HepG2 (cell line): ENCODE data around the gene TBC1D24. TPM values are rescaled to one million over a fixed set of nuclear protein-coding genes. Genes with fewer than 3 reads are reported as not detected.

Experiments
- ATAC-seq: fragments of 200-7000 bp; cut with Tn5 transposase; 3 replicates; pipeline ENCODE4 v1.9.1; 2020; ENCODE audit warnings: mild to moderate bottlenecking, moderate library complexity
- BruUV-seq: library from RNA; stranded (reverse); fragments of 400-500 nt; replicated peaks from 2 replicates; lab custom pipeline; 2021; lab: Mats Ljungman, UMichigan
- CTCF ChIA-PET: fragments of 300-600 bp; formaldehyde crosslinking; extraction: SDS; loops from one replicate; lab custom pipeline; 2021; ENCODE audit warnings: low total read pairs, inconsistent platforms, low intra/inter-chr PET ratio; lab: Yijun Ruan, JAX
- POLR2A ChIA-PET: fragments of 350-600 bp; sonication (Branson Sonifier 250); formaldehyde crosslinking; loops from one replicate; lab custom pipeline; 2020; ENCODE audit warnings: antibody characterized with exemption, inconsistent platforms; lab: Yijun Ruan, JAX
- DNase-seq: peaks from one replicate; pipeline ENCODE4 v3.0.0-alpha.2; 2015; ENCODE audit warnings: low spot score
- FAIRE-seq: peaks from 3 replicates; lab custom pipeline; 2011; peaks lifted over from hg19 to GRCh38; lab: Jason Lieb, UNC
- H2AFZ ChIP-seq: one replicate; pipeline ENCODE4 v1.6.1; 2011; ENCODE audit warnings: low read length, inconsistent platforms
- H3K27ac ChIP-seq: fragments of 300-600 bp; 3 replicates; pipeline ENCODE4 v1.8.0; 2011; ENCODE audit warnings: mixed run types, mild to moderate bottlenecking, mixed read lengths, low read length, inconsistent platforms; ENCODE audit not compliant: insufficient read depth; ENCODE audit errors: extremely low read length
- H3K27me3 ChIP-seq, 2 experiments: fragments of 200-600 bp in 1 of 2; 2 replicates in 1 of 2; 3 replicates in 1 of 2; pipeline versions ENCODE4 v1.6.0 to v1.8.0; 2011; ENCODE audit warnings: low read length in 2 of 2, mild to moderate bottlenecking in 2 of 2, moderate library complexity in 2 of 2, inconsistent platforms in 1 of 2; ENCODE audit not compliant: insufficient read depth in 2 of 2, control insufficient read depth in 1 of 2
- H3K36me3 ChIP-seq, 2 experiments: fragments of 200-600 bp in 1 of 2; replicated peaks in 1 of 2; 2 replicates in 1 of 2; 3 replicates in 1 of 2; pipeline versions ENCODE4 v1.5.1 to v1.8.0; 2011; ENCODE audit warnings: low read length in 2 of 2, inconsistent platforms in 1 of 2; ENCODE audit not compliant: insufficient read depth in 2 of 2, control insufficient read depth in 1 of 2
- H3K4me1 ChIP-seq: 2 replicates; pipeline ENCODE4 v1.5.1; 2012; ENCODE audit warnings: low read length, inconsistent platforms; ENCODE audit not compliant: insufficient read depth
- H3K4me2 ChIP-seq: 2 replicates; pipeline ENCODE4 v1.6.0; 2011; ENCODE audit warnings: low read depth, low read length, inconsistent platforms
- H3K4me3 ChIP-seq, 3 experiments: fragments of 200-600 bp in 1 of 3; sonication (generic), shearing (Covaris generic) in 1 of 3; replicated peaks in 1 of 3; 2 replicates each; pipeline ENCODE4 v1.5.1; 2011 to 2016; ENCODE audit warnings: low read length in 3 of 3, inconsistent platforms in 2 of 3, low read depth in 2 of 3, mild to moderate bottlenecking in 2 of 3, control low read depth in 1 of 3, mixed read lengths in 1 of 3; ENCODE audit not compliant: insufficient read depth in 1 of 3
- H3K79me2 ChIP-seq: one replicate; pipeline ENCODE4 v1.6.1; 2011; ENCODE audit warnings: low read length, inconsistent platforms; ENCODE audit not compliant: insufficient read depth
- H3K9ac ChIP-seq: 2 replicates; pipeline ENCODE4 v1.6.0; 2011; ENCODE audit warnings: mild to moderate bottlenecking, low read depth, low read length, inconsistent platforms; ENCODE audit not compliant: insufficient read depth
- H3K9me3 ChIP-seq: 2 replicates; pipeline ENCODE4 v1.5.1; 2012; ENCODE audit warnings: mild to moderate bottlenecking, low read length
- H4K20me1 ChIP-seq: 2 replicates; pipeline ENCODE4 v1.6.0; 2011; ENCODE audit warnings: inconsistent platforms, mild to moderate bottlenecking, low read length, moderate library complexity; ENCODE audit not compliant: insufficient read depth
- CAMTA2 ChIP-seq: sonication (generic); formaldehyde crosslinking; IDR thresholded peaks from 2 replicates; pipeline ENCODE4 v1.4.0; 2020; ENCODE audit warnings: mild to moderate bottlenecking, missing genetic modification reagents, borderline replicate concordance
- EZH2 ChIP-seq: conservative IDR thresholded peaks from 2 replicates; pipeline ENCODE4 v1.6.1; 2012; ENCODE audit warnings: mild to moderate bottlenecking, low read depth, low read length, moderate library complexity
- SP4 ChIP-seq: sonication (generic); formaldehyde crosslinking; IDR thresholded peaks from 2 replicates; pipeline ENCODE4 v1.8.1; 2023; ENCODE audit warnings: mild to moderate bottlenecking, missing genetic modification reagents
- ZBTB20 ChIP-seq: sonication (generic); formaldehyde crosslinking; IDR thresholded peaks from 2 replicates; pipeline ENCODE4 v1.8.1; 2023; ENCODE audit warnings: missing genetic modification reagents, low read depth, mild to moderate bottlenecking, borderline replicate concordance
- ZSCAN22 ChIP-seq: sonication (generic); formaldehyde crosslinking; IDR thresholded peaks from 2 replicates; pipeline ENCODE4 v1.4.0; 2020; ENCODE audit warnings: mild to moderate bottlenecking, missing genetic modification reagents
- WGBS: methylation state at CpG from one replicate; pipeline ENCODE4 v1.1.6; 2017; ENCODE audit warnings: low lambda C conversion rate; 5-methylcytosine and 5-hydroxymethylcytosine counted together
- in situ Hi-C: cut with HindIII; loops from 2 replicates; pipeline ENCODE4 v1.10.0; 2017; ENCODE audit warnings: low pct_unique_long_range_greater_than_20kb; ENCODE audit not compliant: extremely low pct_ligation_motif_present
- intact Hi-C: fragments of 100-400 bp; cut with micrococcal nuclease; formaldehyde crosslinking; loops from one replicate; pipeline ENCODE4 v1.10.0; 2022; ENCODE audit not compliant: unreplicated experiment
- polyA plus RNA-seq, 8 experiments: library from polyadenylated mRNA; depleted of rRNA in 3 of 8; stranded (reverse) in 7 of 8; unstranded in 1 of 8; fragments of >200 nt; fragmentation: Illumina TruSeq in 4 of 8; extraction: Trizol in 4 of 8; gene quantifications; 2 replicates each; pipeline versions ENCODE4 v1.2.1 to v1.2.3, GENCODE V29; 2011 to 2016; ENCODE audit warnings: low read depth in 4 of 8, missing spikeins in 1 of 8, mixed read lengths in 1 of 8; ENCODE audit not compliant: insufficient read depth in 1 of 8
- total RNA-seq, 5 experiments: library from RNA; depleted of rRNA; stranded (reverse); fragments of >200 nt; fragmentation: Illumina TruSeq; extraction: Trizol; gene quantifications; 2 replicates each; pipeline ENCODE4 v1.2.3, GENCODE V29; 2016; ENCODE audit warnings: low read depth in 1 of 5
- TF ChIP-seq, protein P1 (sequence below): sonication (generic); formaldehyde crosslinking; IDR thresholded peaks from 2 replicates; pipeline ENCODE4 v1.4.0; 2020; ENCODE audit warnings: missing genetic modification reagents
- TF ChIP-seq, protein P2 (sequence below): IDR thresholded peaks from 2 replicates; pipeline ENCODE4 v1.6.1; 2018; ENCODE audit warnings: missing genetic modification reagents

Gene TBC1D24
- total and polyA plus RNA-seq, 2 of the 13 experiments (the other 11 are each of a cell fraction or from before 2014, with no cell fraction given): 7.7 to 13.7 TPM

DNA sequence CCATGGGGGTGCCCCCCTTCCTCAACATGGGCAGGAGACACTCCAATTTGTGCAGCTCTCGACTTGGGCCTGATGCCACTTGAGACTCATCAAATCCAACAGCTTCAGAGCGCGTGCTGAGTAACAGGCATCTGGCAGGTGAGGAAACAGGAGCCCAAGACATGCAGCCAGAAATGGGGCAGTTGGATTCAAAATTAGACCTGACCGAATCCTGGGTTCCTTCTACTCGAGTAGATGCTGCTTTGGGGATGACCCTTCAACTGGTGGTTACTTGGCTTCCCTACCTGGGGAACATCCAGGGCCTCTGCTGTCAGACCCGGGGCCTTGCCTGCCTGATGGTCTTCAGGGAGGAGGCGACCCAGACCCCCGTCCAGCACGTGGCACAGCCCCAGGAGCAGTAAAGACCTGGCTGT, 4.3 kb upstream of the TBC1D24 start:
- Histone ChIP-seq H3K4me1 (peaks cover 52% of the 10 kb centered on the region), H3K4me3 (peak overlapping the region; percentile 26 to 85 (median 38); a peak in 4 of 6 replicates), H3K9me3 (no peaks in the 10 kb centered on the region), H3K79me2 (no peaks in the 10 kb centered on the region), H2AFZ (no peak overlapping the region), H3K36me3 (no peaks in the 10 kb centered on the region), H4K20me1 (no peaks in the 10 kb centered on the region; the same call in 1 of the 2 replicates), H3K27ac (no peak overlapping the region), H3K9ac (no peak overlapping the region), H3K27me3 (peaks cover 8 to 25% of the 10 kb centered on the region in 2 experiments), H3K4me2 (peak overlapping the region; percentile 89; the same call in 1 of the 2 replicates)
- ChIA-PET CTCF (no interaction called here), POLR2A (interaction anchor here (1.3 to 1.4 kb wide), 2 partner anchors 11 to 40 kb away, joined by 3 to 4 read pairs; partner anchors contain the start of gene TEDC2)
- DNase-seq (no peak), FAIRE-seq (no peak), ATAC-seq (no peak)
- TF ChIP-seq EZH2 (peak; percentile 68; the same call in 1 of the 2 replicates), SP4 (CRISPR knock-in tag) (no peak), CAMTA2 (CRISPR knock-in tag) (0 out of 2 replicates have a peak, but pooled peaks have one; percentile 27), ZBTB20 (CRISPR knock-in tag) (no peak), ZSCAN22 (CRISPR knock-in tag) (peak; percentile 87)
- TF ChIP-seq, protein P1, sequence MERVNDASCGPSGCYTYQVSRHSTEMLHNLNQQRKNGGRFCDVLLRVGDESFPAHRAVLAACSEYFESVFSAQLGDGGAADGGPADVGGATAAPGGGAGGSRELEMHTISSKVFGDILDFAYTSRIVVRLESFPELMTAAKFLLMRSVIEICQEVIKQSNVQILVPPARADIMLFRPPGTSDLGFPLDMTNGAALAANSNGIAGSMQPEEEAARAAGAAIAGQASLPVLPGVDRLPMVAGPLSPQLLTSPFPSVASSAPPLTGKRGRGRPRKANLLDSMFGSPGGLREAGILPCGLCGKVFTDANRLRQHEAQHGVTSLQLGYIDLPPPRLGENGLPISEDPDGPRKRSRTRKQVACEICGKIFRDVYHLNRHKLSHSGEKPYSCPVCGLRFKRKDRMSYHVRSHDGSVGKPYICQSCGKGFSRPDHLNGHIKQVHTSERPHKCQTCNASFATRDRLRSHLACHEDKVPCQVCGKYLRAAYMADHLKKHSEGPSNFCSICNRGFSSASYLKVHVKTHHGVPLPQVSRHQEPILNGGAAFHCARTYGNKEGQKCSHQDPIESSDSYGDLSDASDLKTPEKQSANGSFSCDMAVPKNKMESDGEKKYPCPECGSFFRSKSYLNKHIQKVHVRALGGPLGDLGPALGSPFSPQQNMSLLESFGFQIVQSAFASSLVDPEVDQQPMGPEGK (CRISPR knock-in tag): 0 out of 2 replicates have a peak, but pooled peaks have one; percentile 25
- TF ChIP-seq, protein P2, sequence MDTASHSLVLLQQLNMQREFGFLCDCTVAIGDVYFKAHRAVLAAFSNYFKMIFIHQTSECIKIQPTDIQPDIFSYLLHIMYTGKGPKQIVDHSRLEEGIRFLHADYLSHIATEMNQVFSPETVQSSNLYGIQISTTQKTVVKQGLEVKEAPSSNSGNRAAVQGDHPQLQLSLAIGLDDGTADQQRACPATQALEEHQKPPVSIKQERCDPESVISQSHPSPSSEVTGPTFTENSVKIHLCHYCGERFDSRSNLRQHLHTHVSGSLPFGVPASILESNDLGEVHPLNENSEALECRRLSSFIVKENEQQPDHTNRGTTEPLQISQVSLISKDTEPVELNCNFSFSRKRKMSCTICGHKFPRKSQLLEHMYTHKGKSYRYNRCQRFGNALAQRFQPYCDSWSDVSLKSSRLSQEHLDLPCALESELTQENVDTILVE (CRISPR knock-in tag): no peak
- 40% methylated on average over 3 of the region's 9 CpGs for WGBS
- in situ Hi-C loops (no loop called here), intact Hi-C loops (loop anchor here (5.0 kb wide), 1 partner anchor 38 kb away; no protein-coding TSS in a partner anchor)
- BruUV-seq: no TSS peak
